Suprapubic skin (tissue), 3 donors: ENCODE data around the gene ANO9.

ENCODE experiments used
- CTCF ChIP-seq, 2 donors: fragments of 200-600 bp in 1 of 2; fragments of 450-650 bp in 1 of 2; sonication (generic) in 1 of 2; IDR thresholded peaks; one replicate each; pipeline ENCODE4 v1.5.1; 2016 to 2019; ENCODE audit warnings: antibody characterized with exemption in 2 of 2, mild to moderate bottlenecking in 1 of 2, moderate library complexity in 1 of 2
- POLR2A ChIP-seq, 2 donors: fragments of 450-650 bp; IDR thresholded peaks; one replicate each; pipeline ENCODE4 v1.6.1; 2017; ENCODE audit warnings: antibody characterized with exemption in 2 of 2, mild to moderate bottlenecking in 2 of 2, moderate library complexity in 2 of 2

GRCh38 chr11:415640-416041 is 26.2 kb downstream of the ANO9 start:
- TF ChIP-seq POLR2A (IDR thresholded peaks at IDR 0.05), result no peak
- TF ChIP-seq CTCF (IDR thresholded peaks at IDR 0.05), result no peak
